Epithelial cell of proximal tubule (primary cell): ENCODE measurements around the gene SF3A1. TPM values are rescaled to one million over a fixed set of nuclear protein-coding genes. Genes with fewer than 3 reads are reported as not detected.
"Not testable (repeated sequence)": the region's sequence is repeated elsewhere in the genome, so short reads cannot be mapped to it uniquely, and the experiment has no call there.

Experiments
- DNase-seq: peaks from one replicate; pipeline ENCODE4 v3.0.0-alpha.2; 2011; ENCODE audit warnings: low read depth
- H3K4me3 ChIP-seq: 2 replicates; pipeline ENCODE4 v1.5.1; 2011; ENCODE audit warnings: low read depth, mild to moderate bottlenecking, low read length
- total RNA-seq: library from RNA; depleted of rRNA; stranded (reverse); fragments of >200 nt; gene quantifications from 2 replicates; pipeline ENCODE4 v1.2.3, GENCODE V29; 2015
- TF ChIP-seq, protein P1 (sequence below): conservative IDR thresholded peaks from 2 replicates; pipeline ENCODE4 v1.5.1; 2012; ENCODE audit warnings: low read depth, mild to moderate bottlenecking, low read length

The SF3A1 gene
- total RNA-seq, result 42.6 and 44.2 TPM in 2 replicates

DNA sequence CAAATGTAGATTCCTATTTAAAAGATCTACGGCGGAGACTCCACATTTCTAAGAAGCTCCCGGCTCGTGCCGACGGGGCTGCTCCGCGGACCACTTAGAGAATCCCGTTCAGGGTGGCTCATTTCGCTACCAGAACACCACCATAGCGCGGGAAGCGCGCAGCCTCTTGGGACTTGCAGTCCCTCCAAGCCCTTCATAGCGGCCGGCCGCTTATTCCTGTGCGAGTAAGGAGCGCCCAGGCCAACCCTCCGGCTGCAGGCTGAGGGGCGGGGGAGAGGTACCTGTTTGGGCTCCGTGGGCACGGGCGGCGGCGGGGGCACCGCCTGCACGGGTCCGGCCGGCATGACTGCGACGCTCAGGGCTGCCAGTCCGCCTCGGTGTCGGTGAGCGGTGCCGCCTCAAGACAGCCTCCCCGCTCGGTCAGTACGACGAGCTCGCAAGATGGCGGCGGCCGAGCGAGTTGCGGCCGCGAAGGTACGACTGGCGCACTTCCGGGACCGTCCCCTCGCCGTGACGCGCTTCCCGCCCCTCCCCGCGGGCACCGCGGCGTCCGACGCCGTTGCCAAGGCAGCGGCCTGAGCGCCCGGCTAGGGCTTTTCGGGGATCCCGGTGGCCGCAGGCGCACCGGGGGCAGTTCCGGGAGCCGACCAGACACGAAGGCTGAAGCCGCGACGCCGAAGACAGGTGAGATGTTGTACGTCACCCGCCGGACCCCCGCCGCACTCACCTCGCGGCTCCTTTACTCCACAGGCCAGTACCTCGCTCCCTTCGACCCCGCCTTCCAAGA, at the start of gene SF3A1, which contains the start of gene CCDC157:
Gene SF3A1 (minus strand): TSS at position 446 of the 787 bp plus-strand sequence. CDS start 102 bp downstream, at position 344.
Gene CCDC157 (plus strand): TSS at position 559 of the 787 bp plus-strand sequence. CDS start 8,994 bp downstream, outside the sequence.
- peak within 1 kb of the TSS; percentile 90 for H3K4me3 ChIP-seq
- TF ChIP-seq, protein P1, sequence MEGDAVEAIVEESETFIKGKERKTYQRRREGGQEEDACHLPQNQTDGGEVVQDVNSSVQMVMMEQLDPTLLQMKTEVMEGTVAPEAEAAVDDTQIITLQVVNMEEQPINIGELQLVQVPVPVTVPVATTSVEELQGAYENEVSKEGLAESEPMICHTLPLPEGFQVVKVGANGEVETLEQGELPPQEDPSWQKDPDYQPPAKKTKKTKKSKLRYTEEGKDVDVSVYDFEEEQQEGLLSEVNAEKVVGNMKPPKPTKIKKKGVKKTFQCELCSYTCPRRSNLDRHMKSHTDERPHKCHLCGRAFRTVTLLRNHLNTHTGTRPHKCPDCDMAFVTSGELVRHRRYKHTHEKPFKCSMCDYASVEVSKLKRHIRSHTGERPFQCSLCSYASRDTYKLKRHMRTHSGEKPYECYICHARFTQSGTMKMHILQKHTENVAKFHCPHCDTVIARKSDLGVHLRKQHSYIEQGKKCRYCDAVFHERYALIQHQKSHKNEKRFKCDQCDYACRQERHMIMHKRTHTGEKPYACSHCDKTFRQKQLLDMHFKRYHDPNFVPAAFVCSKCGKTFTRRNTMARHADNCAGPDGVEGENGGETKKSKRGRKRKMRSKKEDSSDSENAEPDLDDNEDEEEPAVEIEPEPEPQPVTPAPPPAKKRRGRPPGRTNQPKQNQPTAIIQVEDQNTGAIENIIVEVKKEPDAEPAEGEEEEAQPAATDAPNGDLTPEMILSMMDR, result no peak
- DNase-seq, result peak; percentile 41

GRCh38 chr22:30406400-30406799, 49.7 kb upstream of the SF3A1 start:
- no peak for DNase-seq
- TF ChIP-seq, protein P1, result no peak
- no peak overlapping the region for H3K4me3 ChIP-seq

GRCh38 chr22:30405731-30406130, 49.0 kb upstream of the SF3A1 start:
- TF ChIP-seq, protein P1, result no peak
- DNase-seq, result no peak
- no peak overlapping the region for H3K4me3 ChIP-seq

- H3K4me3 ChIP-seq, result no peak overlapping the region
- TF ChIP-seq, protein P1, result no peak
- DNase-seq, result no peak
Measured at GRCh38 chr22:30404307-30404706, 47.6 kb upstream of the SF3A1 start.

DNA sequence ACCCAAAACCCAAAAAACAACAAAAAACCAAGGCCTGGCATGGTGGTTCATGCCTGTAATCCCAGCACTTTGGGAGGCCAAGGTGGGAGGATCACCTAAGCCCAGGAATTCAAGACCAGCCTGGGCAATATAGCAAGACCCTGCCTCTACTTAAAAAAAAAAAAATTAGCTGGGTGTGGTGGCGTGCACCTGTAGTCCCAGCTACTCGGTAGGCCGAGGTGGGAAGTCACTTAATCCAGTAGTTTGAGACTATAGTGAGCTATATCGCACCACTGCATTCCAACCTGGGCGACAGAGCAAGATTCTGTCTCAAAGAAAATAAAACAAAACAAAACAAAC, 46.0 kb upstream of the SF3A1 start:
- H3K4me3 ChIP-seq, DNase-seq: not testable (repeated sequence)

DNA sequence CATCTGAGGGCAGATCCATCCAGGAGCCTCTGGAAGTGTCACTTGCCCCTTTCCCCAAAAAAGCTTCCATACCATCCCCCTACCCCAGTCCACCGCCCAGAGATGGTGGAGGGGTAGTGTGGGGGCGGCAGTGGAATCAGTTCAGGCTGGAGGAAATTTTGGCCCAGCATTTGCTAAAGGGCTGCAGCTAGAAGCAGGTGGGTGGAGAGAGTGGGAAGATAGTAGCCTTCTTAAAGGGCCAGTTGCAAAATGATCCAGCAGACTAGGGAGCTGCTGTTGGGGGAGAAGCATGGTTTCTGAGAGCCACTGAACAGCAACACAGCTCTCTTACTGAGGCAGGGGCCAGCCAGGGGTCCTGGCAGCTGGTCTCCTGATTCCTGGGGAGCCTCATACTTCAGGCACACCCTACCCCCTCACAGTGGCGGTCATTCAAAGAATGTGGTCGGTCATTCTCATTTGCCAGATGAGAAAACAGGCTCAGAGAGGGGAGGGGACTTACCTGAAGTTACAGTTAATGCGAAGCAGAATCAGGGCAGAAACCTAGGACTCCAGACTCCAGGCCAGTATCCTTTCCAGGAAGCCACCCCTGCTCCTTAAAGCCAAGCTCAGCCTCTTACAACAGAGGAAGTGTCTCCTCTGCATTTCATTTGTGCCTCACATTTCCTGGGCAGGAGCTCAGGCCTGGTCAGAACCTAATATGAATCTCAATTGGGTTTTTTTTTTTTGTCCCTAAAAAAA, 45.5 kb upstream of the SF3A1 start:
- TF ChIP-seq, protein P1, result no peak
- H3K4me3 ChIP-seq, result no peak overlapping the region
- DNase-seq, result no peak

DNA sequence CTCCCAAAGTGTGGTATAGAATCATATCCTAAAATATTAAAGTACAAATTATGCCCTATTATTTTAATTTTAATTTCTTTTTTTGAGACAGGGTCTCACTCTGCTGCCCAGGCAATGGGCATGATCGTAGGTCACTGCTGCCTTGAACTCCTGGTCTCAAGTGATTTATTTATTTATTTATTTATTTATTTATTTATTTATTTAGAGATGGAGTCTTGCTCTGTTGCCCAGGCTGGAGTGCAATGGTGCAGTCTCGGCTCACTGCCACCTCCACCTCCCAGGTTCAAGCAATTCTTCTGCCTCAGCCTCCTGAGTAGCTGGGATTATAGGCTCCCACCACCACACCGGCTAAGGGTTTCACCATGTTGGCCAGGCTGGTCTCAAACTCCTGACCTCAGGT, 44.3 kb upstream of the SF3A1 start:
- H3K4me3 ChIP-seq, DNase-seq: not testable (repeated sequence)

GRCh38 chr22:30400159-30400558, 43.5 kb upstream of the SF3A1 start:
- TF ChIP-seq, protein P1, result no peak
- no peak overlapping the region for H3K4me3 ChIP-seq
- no peak for DNase-seq
